Lower lobe of right lung (tissue), 2 donors: Measurements from ENCODE around the gene KDM7A. TPM values are rescaled to one million over a fixed set of nuclear protein-coding genes. Genes with fewer than 3 reads are reported as not detected.

Experiments used
- ATAC-seq, 2 donors: fragments of 200-7000 bp; cut with Tn5 transposase; one replicate each; pipeline ENCODE4 v1.9.1; 2020 to 2022; ENCODE audit warnings: mild to moderate bottlenecking in 2 of 2, moderate library complexity in 2 of 2
- DNase-seq: peaks from one replicate; pipeline ENCODE4 v3.0.0-alpha.2; 2020
- H3K27ac ChIP-seq: fragments of 200-600 bp; one replicate; pipeline ENCODE4 v1.8.0; 2022
- H3K27me3 ChIP-seq: fragments of 200-600 bp; one replicate; pipeline ENCODE4 v1.8.0; 2022; ENCODE audit warnings: low read depth
- H3K36me3 ChIP-seq: fragments of 200-600 bp; one replicate; pipeline ENCODE4 v1.8.0; 2022; ENCODE audit warnings: mild to moderate bottlenecking
- H3K4me1 ChIP-seq: fragments of 200-600 bp; one replicate; pipeline ENCODE4 v1.8.0; 2022
- H3K4me3 ChIP-seq: fragments of 200-600 bp; one replicate; pipeline ENCODE4 v1.8.0; 2022; ENCODE audit warnings: mild to moderate bottlenecking
- H3K9me3 ChIP-seq: fragments of 200-600 bp; one replicate; pipeline ENCODE4 v1.8.0; 2022
- intact Hi-C: fragments of 100-400 bp; cut with DNase I; formaldehyde crosslinking; loops from one replicate; pipeline ENCODE4 v1.11.0; 2022
- total RNA-seq: library from RNA; stranded (reverse); fragmentation: NEBNext Ultra II Directional; extraction: Animal tissue kit (Norgen Biotek cat#: 25700); gene quantifications from one replicate; pipeline ENCODE4 v1.2.1, GENCODE V29; 2021
- TF ChIP-seq, protein P1 (sequence below): fragments of 200-600 bp; IDR thresholded peaks from one replicate; pipeline ENCODE4 v1.8.0; 2022; ENCODE audit warnings: antibody characterized with exemption, mild to moderate bottlenecking
- donor health status: DM: no; HTN: yes; CAD: no; lungs with severe emphysema.

Gene KDM7A
- total RNA-seq, 1 donor from 2014 or later: 17.9 TPM

DNA sequence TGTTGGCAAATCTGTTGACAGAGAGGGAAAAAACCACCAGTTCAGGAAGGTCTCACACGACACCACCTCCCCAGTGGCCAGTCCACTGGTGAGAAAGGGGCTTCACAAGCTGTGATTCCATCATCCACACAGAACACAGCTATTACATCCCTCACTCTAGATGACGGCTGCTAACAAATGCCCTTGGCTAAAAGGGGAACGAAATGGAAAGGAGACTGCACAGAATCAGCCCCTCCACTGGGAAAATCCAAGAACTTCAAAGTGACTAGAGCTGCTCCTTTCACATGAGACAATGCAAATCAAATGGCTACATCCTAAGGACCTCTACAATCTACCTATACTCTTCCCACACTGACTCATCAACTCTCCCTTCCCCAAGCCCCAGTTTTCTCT, 119.6 kb downstream of the KDM7A start:
- Histone ChIP-seq H3K4me1 (peaks cover 58% of the 10 kb centered on the region), H3K4me3 (no peak overlapping the region), H3K27ac (no peak overlapping the region), H3K9me3 (no peaks in the 10 kb centered on the region), H3K36me3 (peaks cover 40% of the 10 kb centered on the region), H3K27me3 (no peaks in the 10 kb centered on the region)
- TF ChIP-seq, protein P1, sequence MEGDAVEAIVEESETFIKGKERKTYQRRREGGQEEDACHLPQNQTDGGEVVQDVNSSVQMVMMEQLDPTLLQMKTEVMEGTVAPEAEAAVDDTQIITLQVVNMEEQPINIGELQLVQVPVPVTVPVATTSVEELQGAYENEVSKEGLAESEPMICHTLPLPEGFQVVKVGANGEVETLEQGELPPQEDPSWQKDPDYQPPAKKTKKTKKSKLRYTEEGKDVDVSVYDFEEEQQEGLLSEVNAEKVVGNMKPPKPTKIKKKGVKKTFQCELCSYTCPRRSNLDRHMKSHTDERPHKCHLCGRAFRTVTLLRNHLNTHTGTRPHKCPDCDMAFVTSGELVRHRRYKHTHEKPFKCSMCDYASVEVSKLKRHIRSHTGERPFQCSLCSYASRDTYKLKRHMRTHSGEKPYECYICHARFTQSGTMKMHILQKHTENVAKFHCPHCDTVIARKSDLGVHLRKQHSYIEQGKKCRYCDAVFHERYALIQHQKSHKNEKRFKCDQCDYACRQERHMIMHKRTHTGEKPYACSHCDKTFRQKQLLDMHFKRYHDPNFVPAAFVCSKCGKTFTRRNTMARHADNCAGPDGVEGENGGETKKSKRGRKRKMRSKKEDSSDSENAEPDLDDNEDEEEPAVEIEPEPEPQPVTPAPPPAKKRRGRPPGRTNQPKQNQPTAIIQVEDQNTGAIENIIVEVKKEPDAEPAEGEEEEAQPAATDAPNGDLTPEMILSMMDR: no peak
- ATAC-seq: no peak
- no peak for DNase-seq
- intact Hi-C loops: no loop called here

DNA sequence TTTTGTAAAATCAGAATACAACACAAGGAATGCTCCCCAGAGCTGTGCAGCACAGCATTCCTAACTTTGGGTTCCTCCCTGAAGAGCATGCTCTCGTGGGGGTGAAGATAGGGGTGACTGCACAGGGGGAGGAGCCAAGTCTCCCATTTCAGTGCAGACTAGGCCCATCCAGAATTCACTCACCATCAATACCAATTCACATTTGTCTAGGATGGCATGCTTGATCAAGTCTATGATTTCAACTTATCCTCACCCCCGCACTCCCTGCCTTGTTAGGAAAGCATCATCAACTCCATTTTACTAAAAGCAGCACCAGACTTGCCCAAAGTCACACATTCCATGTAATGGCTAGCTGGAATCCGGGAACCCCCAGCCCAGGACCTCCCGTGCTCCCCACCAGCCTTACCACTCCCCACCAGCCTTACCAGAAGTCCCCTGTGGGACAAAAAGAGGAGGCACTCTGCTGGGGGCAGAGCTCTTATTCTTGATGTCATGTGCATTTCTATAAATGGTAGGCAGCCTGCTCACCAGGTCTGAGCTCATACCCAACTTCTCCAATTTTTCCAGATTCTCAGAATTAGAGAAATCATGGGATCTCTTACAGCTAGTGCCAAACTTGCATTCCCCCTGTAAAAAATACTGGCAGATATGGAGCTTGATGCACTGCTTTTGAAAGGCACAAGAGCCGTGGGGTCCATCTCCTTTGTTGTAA, 120.2 kb downstream of the KDM7A start:
- peaks cover 46% of the 10 kb centered on the region for H3K36me3 ChIP-seq
- H3K27ac ChIP-seq: no peak overlapping the region
- no peak for DNase-seq
- no peak overlapping the region for H3K4me3 ChIP-seq
- H3K4me1 ChIP-seq: peaks cover 53% of the 10 kb centered on the region
- TF ChIP-seq, protein P1: no peak
- H3K27me3 ChIP-seq: no peaks in the 10 kb centered on the region
- ATAC-seq: no peak
- no peaks in the 10 kb centered on the region for H3K9me3 ChIP-seq
- intact Hi-C loops: no loop called here

- Histone ChIP-seq H3K27ac (no peak overlapping the region), H3K9me3 (no peaks in the 10 kb centered on the region), H3K4me3 (no peak overlapping the region), H3K27me3 (no peaks in the 10 kb centered on the region), H3K4me1 (peaks cover 45% of the 10 kb centered on the region), H3K36me3 (peaks cover 49% of the 10 kb centered on the region)
- ATAC-seq (no peak), DNase-seq (no peak)
- TF ChIP-seq, protein P1: no peak
- intact Hi-C loops: no loop called here
Measured at GRCh38 chr7:140055833-140056232, 121.0 kb downstream of the KDM7A start.

- intact Hi-C loops: no loop called here
- Histone ChIP-seq H3K27ac (no peak overlapping the region), H3K9me3 (no peaks in the 10 kb centered on the region), H3K27me3 (no peaks in the 10 kb centered on the region), H3K36me3 (peaks cover 49% of the 10 kb centered on the region), H3K4me1 (peaks cover 36% of the 10 kb centered on the region), H3K4me3 (no peak overlapping the region)
- no peak for DNase-seq
- TF ChIP-seq, protein P1: no peak
- ATAC-seq: no peak
Measured at GRCh38 chr7:140054751-140055150, 122.0 kb downstream of the KDM7A start.

DNA sequence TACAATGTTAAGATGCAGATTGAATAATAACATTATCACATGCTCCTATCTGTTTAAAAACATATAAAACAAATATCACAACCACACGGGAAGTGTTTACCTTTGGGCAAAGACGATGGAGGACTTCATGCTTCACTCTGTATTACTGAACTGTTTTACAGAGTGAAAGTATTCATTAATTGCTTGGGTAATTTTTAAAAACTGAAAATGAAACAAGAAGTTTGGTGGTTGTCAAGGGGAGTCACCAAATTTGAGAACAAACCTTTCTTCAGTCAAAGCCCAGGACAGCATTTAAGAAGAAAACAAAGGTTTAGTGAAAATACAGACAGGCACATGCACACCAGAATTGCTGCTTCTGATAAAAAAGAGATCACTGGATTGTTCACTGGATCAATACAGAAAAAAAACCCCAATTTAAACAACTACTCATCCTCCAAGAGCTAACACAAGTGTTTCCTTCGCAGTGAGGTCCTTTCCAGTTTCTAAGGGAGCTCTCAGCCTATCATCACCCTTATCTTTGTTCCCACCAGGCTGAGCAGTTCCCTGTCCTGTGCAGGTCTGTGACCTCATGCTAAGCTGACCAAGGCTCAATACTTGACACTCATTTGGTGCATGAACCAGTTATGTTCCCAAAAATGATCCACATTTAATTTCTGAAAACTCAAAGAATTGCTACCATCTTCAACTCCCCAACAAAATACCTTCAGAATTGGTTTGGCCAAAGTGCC, 122.8 kb downstream of the KDM7A start:
- Histone ChIP-seq H3K4me3 (no peak overlapping the region), H3K9me3 (no peaks in the 10 kb centered on the region), H3K4me1 (peaks cover 36% of the 10 kb centered on the region), H3K27me3 (no peaks in the 10 kb centered on the region), H3K36me3 (peaks cover 49% of the 10 kb centered on the region), H3K27ac (no peak overlapping the region)
- intact Hi-C loops: no loop called here
- TF ChIP-seq, protein P1: no peak
- no peak for DNase-seq
- ATAC-seq: no peak
